IMR-90 (cell line): Measurements from ENCODE around the gene NAA50. TPM values are rescaled to one million over a fixed set of nuclear protein-coding genes. Genes with fewer than 3 reads are reported as not detected.

Source experiments
- ATAC-seq: fragments of 200-7000 bp; cut with Tn5 transposase; 2 replicates; pipeline ENCODE4 v1.9.1; 2020; ENCODE audit warnings: low read depth, mild to moderate bottlenecking, moderate library complexity
- BruUV-seq: library from RNA; stranded (reverse); fragments of 400-500 nt; replicated peaks from 2 replicates; lab custom pipeline; 2021; lab: Mats Ljungman, UMichigan
- CTCF ChIA-PET: fragments of 300-600 bp; formaldehyde crosslinking; extraction: SDS; loops from one replicate; lab custom pipeline; 2021; ENCODE audit warnings: antibody characterized with exemption; lab: Yijun Ruan, JAX
- POLR2A ChIA-PET: fragments of 300-600 bp; sonication (Branson Sonifier 250); formaldehyde crosslinking; loops from one replicate; lab custom pipeline; 2022; ENCODE audit warnings: antibody characterized with exemption; ENCODE audit not compliant: unreplicated experiment; lab: Charles Lee
- DNase-seq: peaks from one replicate; pipeline ENCODE4 v3.0.0; 2013
- H2AFZ ChIP-seq: replicated peaks from 2 replicates; pipeline ENCODE3; 2013; ENCODE audit warnings: low read length, mild to moderate bottlenecking; ENCODE audit not compliant: poor library complexity
- H2AK5ac ChIP-seq: 2 replicates; pipeline ENCODE4 v1.6.1; 2013; ENCODE audit warnings: low read depth, low read length, inconsistent platforms
- H2AK9ac ChIP-seq: replicated peaks from 2 replicates; pipeline ENCODE3; 2013; ENCODE audit warnings: mild to moderate bottlenecking, low read depth, low read length, moderate library complexity; ENCODE audit not compliant: poor library complexity
- H2BK120ac ChIP-seq: 2 replicates; pipeline ENCODE4 v1.6.1; 2013; ENCODE audit warnings: low read depth, low read length, inconsistent platforms
- H2BK15ac ChIP-seq: 3 replicates; pipeline ENCODE4 v1.6.1; 2013; ENCODE audit warnings: low read depth, low read length, inconsistent platforms
- H2BK20ac ChIP-seq: 2 replicates; pipeline ENCODE4 v1.6.1; 2013; ENCODE audit warnings: low read depth, mild to moderate bottlenecking, inconsistent platforms, low read length, moderate library complexity
- H2BK5ac ChIP-seq: 2 replicates; pipeline ENCODE4 v1.6.1; 2013; ENCODE audit warnings: mild to moderate bottlenecking, low read depth, low read length, inconsistent platforms; ENCODE audit not compliant: poor library complexity, severe bottlenecking
- H3K14ac ChIP-seq: replicated peaks from 2 replicates; pipeline ENCODE4 v1.6.1; 2013; ENCODE audit warnings: low read depth, low read length, inconsistent platforms
- H3K18ac ChIP-seq: 2 replicates; pipeline ENCODE4 v1.6.1; 2013; ENCODE audit warnings: low read depth, low read length, control low read depth
- H3K23ac ChIP-seq: 2 replicates; pipeline ENCODE4 v1.6.1; 2013; ENCODE audit warnings: low read depth, low read length, inconsistent platforms
- H3K27ac ChIP-seq: 2 replicates; pipeline ENCODE4 v1.5.1; 2013; ENCODE audit warnings: mild to moderate bottlenecking, control low read depth, low read length; ENCODE audit not compliant: insufficient read depth
- H3K27me3 ChIP-seq: 2 replicates; pipeline ENCODE4 v1.6.1; 2013; ENCODE audit warnings: low read length; ENCODE audit not compliant: control insufficient read depth, insufficient read depth
- H3K36me3 ChIP-seq: 2 replicates; pipeline ENCODE4 v1.6.1; 2013; ENCODE audit warnings: low read length, mixed read lengths; ENCODE audit not compliant: control insufficient read depth, insufficient read depth
- H3K4ac ChIP-seq: 2 replicates; pipeline ENCODE4 v1.6.1; 2013; ENCODE audit warnings: low read depth, low read length, inconsistent platforms
- H3K4me1 ChIP-seq: 2 replicates; pipeline ENCODE4 v1.6.1; 2013; ENCODE audit warnings: low read length, mixed read lengths; ENCODE audit not compliant: control insufficient read depth, insufficient read depth
- H3K4me2 ChIP-seq: 2 replicates; pipeline ENCODE4 v1.6.1; 2013; ENCODE audit warnings: low read depth, mild to moderate bottlenecking, control low read depth, low read length, moderate library complexity
- H3K4me3 ChIP-seq: 2 replicates; pipeline ENCODE4 v1.5.1; 2013; ENCODE audit warnings: low read depth, mild to moderate bottlenecking, control low read depth, low read length, moderate library complexity; ENCODE audit not compliant: insufficient read depth
- H3K56ac ChIP-seq: 2 replicates; pipeline ENCODE4 v1.6.1; 2013; ENCODE audit warnings: low read length, inconsistent platforms; ENCODE audit not compliant: insufficient read depth; ENCODE audit errors: extremely low read depth
- H3K79me1 ChIP-seq, 2 experiments: 2 replicates each; pipeline ENCODE4 v1.6.1; 2013; ENCODE audit warnings: low read length in 2 of 2, inconsistent platforms in 1 of 2, low read depth in 1 of 2
- H3K9ac ChIP-seq: 2 replicates; pipeline ENCODE4 v1.6.1; 2013; ENCODE audit warnings: low read depth, low read length, control low read depth
- H3K9me1 ChIP-seq: 2 replicates; pipeline ENCODE4 v1.6.1; 2013; ENCODE audit warnings: low read length, inconsistent platforms; ENCODE audit not compliant: insufficient read depth
- H3K9me3 ChIP-seq: 2 replicates; pipeline ENCODE4 v1.6.1; 2013; ENCODE audit warnings: low read length; ENCODE audit not compliant: control insufficient read depth, insufficient read depth
- H4K20me1 ChIP-seq: 2 replicates; pipeline ENCODE4 v1.6.1; 2013; ENCODE audit warnings: low read length, inconsistent platforms; ENCODE audit not compliant: insufficient read depth
- H4K5ac ChIP-seq: 2 replicates; pipeline ENCODE4 v1.6.1; 2013; ENCODE audit warnings: mild to moderate bottlenecking, low read depth, low read length, control low read depth
- H4K8ac ChIP-seq, 2 experiments: 2 replicates each; pipeline ENCODE4 v1.6.1; 2013; ENCODE audit warnings: low read depth in 2 of 2, low read length in 2 of 2, control low read depth in 1 of 2, inconsistent platforms in 1 of 2
- H4K91ac ChIP-seq: 2 replicates; pipeline ENCODE4 v1.6.1; 2013; ENCODE audit warnings: low read depth, low read length, inconsistent platforms; ENCODE audit not compliant: insufficient read depth
- BHLHE40 ChIP-seq: fragments of 150-350 bp; IDR thresholded peaks from 2 replicates; pipeline ENCODE4 v1.6.1; 2016; ENCODE audit warnings: mild to moderate bottlenecking, low read depth, low read length
- CEBPB ChIP-seq: IDR thresholded peaks from 2 replicates; pipeline ENCODE4 v1.6.1; 2012; ENCODE audit warnings: low read depth, low read length, improper control_type of control experiment
- CHD1 ChIP-seq: IDR thresholded peaks from 2 replicates; pipeline ENCODE4 v1.6.1; 2012; ENCODE audit warnings: low read depth, low read length, improper control_type of control experiment
- FOS ChIP-seq: fragments of 150-350 bp; IDR thresholded peaks from 2 replicates; pipeline ENCODE4 v1.6.1; 2016; ENCODE audit warnings: low read depth, low read length
- MXI1 ChIP-seq: IDR thresholded peaks from 2 replicates; pipeline ENCODE4 v1.6.1; 2012; ENCODE audit warnings: low read depth, mild to moderate bottlenecking, low read length, moderate library complexity, borderline replicate concordance
- NFE2L2 ChIP-seq: fragments of 150-350 bp; IDR thresholded peaks from 2 replicates; pipeline ENCODE4 v1.6.1; 2016; ENCODE audit warnings: low read depth, mild to moderate bottlenecking, low read length
- POLR2A ChIP-seq: IDR thresholded peaks from 2 replicates; pipeline ENCODE4 v1.6.1; 2012; ENCODE audit warnings: mild to moderate bottlenecking, low read depth, low read length
- RAD21 ChIP-seq: IDR thresholded peaks from 2 replicates; pipeline ENCODE4 v1.6.1; 2012; ENCODE audit warnings: low read length, improper control_type of control experiment
- RCOR1 ChIP-seq: IDR thresholded peaks from 2 replicates; pipeline ENCODE4 v1.6.1; 2012; ENCODE audit warnings: mild to moderate bottlenecking, low read length, improper control_type of control experiment; ENCODE audit not compliant: insufficient replicate concordance
- RFX5 ChIP-seq: IDR thresholded peaks from 2 replicates; pipeline ENCODE4 v1.8.0; 2012; ENCODE audit warnings: low read depth, mild to moderate bottlenecking, low read length, moderate library complexity
- SMC3 ChIP-seq: fragments of 150-350 bp; IDR thresholded peaks from 2 replicates; pipeline ENCODE4 v1.6.1; 2016; ENCODE audit warnings: low read depth, mild to moderate bottlenecking, antibody characterized with exemption, low read length, moderate library complexity
- WGBS, 2 experiments: methylation state at CpG; one replicate each; pipeline versions ENCODE4 v1.1.5 to v1.1.7; 2013; ENCODE audit warnings: missing lambda C conversion rate in 2 of 2; ENCODE audit not compliant: insufficient read length in 1 of 2; ENCODE audit errors: extremely low coverage in 2 of 2; 5-methylcytosine and 5-hydroxymethylcytosine counted together
- dilution Hi-C: fragments of 300-500 bp; cut with HindIII; formaldehyde crosslinking; loops from one replicate; pipeline ENCODE4 v1.14.3; 2018; ENCODE audit warnings: low sequenced_read_pairs; ENCODE audit not compliant: unreplicated experiment
- in situ Hi-C: fragments of 300-500 bp; cut with MboI; formaldehyde crosslinking; loops from 3 replicates; pipeline ENCODE4 v1.14.3; 2019; ENCODE audit warnings: low sequenced_read_pairs, inconsistent platforms, mixed read lengths
- intact Hi-C: fragments of 100-400 bp; cut with micrococcal nuclease; formaldehyde crosslinking; loops from 2 replicates; pipeline ENCODE4 v1.10.0; 2022
- polyA plus RNA-seq, 3 experiments: library from polyadenylated mRNA; depleted of rRNA; stranded (reverse); fragments of >200 nt; gene quantifications; 2 replicates each; pipeline ENCODE4 v1.2.3, GENCODE V29; 2012; ENCODE audit warnings: low replicate concordance in 1 of 3
- total RNA-seq: library from RNA; depleted of rRNA; stranded (reverse); fragments of >200 nt; gene quantifications from 2 replicates; pipeline ENCODE4 v1.2.3, GENCODE V29; 2012
- TF ChIP-seq, protein P1 (sequence below): conservative IDR thresholded peaks from 2 replicates; pipeline ENCODE4 v1.5.1; 2012; ENCODE audit warnings: mild to moderate bottlenecking, low read depth, low read length, improper control_type of control experiment

NAA50 gene
- total and polyA plus RNA-seq, 2 of the 4 experiments (the other 2 are of a cell fraction): 42.4 to 125 TPM

DNA sequence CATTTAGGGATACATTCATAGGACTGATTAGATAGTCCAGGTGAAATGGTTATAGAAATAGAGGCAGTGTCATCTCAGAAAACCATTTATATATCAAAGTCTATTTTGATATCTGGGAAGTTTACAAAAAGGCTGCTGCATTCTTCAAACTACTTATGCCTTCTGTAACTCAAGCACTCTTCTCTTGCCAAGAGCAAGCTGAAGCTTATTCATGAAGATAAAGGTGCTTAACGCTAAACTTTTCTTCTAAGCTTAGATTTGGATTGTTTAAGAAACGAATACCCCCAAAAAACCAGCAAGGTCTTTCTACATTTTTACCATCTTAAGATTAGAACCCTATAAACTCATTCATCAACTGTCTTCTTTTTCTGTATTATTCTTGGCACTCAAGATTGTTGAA, 26.3 kb downstream of the NAA50 start:
- H3K4ac ChIP-seq: no peak overlapping the region
- no peak overlapping the region for H3K23ac ChIP-seq
- H3K4me2 ChIP-seq: no peak overlapping the region
- in situ Hi-C loops (no loop called here), intact Hi-C loops (no loop called here), dilution Hi-C loops (no loop called here)
- CTCF ChIA-PET: interaction anchor here (0.6 to 0.7 kb wide), 3 partner anchors 9 to 21 kb away, joined by 3 to 4 read pairs (median 3); no protein-coding TSS in a partner anchor
- no peak overlapping the region for H3K9ac ChIP-seq
- H3K36me3 ChIP-seq: peaks cover 18% of the 10 kb centered on the region
- H4K91ac ChIP-seq: no peak overlapping the region
- no peak overlapping the region for H4K8ac ChIP-seq
- TF ChIP-seq RAD21: no peak
- no peak for TF ChIP-seq NFE2L2
- TF ChIP-seq CEBPB: no peak
- TF ChIP-seq FOS: no peak
- TF ChIP-seq CHD1: no peak
- TF ChIP-seq MXI1: no peak
- no peak for TF ChIP-seq SMC3
- no peak for TF ChIP-seq RCOR1
- no peak for TF ChIP-seq RFX5
- TF ChIP-seq, protein P1, sequence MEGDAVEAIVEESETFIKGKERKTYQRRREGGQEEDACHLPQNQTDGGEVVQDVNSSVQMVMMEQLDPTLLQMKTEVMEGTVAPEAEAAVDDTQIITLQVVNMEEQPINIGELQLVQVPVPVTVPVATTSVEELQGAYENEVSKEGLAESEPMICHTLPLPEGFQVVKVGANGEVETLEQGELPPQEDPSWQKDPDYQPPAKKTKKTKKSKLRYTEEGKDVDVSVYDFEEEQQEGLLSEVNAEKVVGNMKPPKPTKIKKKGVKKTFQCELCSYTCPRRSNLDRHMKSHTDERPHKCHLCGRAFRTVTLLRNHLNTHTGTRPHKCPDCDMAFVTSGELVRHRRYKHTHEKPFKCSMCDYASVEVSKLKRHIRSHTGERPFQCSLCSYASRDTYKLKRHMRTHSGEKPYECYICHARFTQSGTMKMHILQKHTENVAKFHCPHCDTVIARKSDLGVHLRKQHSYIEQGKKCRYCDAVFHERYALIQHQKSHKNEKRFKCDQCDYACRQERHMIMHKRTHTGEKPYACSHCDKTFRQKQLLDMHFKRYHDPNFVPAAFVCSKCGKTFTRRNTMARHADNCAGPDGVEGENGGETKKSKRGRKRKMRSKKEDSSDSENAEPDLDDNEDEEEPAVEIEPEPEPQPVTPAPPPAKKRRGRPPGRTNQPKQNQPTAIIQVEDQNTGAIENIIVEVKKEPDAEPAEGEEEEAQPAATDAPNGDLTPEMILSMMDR: no peak
- TF ChIP-seq BHLHE40: no peak
- no peak for TF ChIP-seq POLR2A
- no peak overlapping the region for H3K4me3 ChIP-seq
- no peak overlapping the region for H2BK120ac ChIP-seq
- H4K5ac ChIP-seq: no peak overlapping the region
- H2BK15ac ChIP-seq: no peak overlapping the region
- no peak overlapping the region for H2AFZ ChIP-seq
- no peaks in the 10 kb centered on the region for H3K4me1 ChIP-seq
- H3K27ac ChIP-seq: no peak overlapping the region
- H3K9me3 ChIP-seq: no peaks in the 10 kb centered on the region
- DNase-seq (no peak), ATAC-seq (no peak)
- no peak overlapping the region for H2AK5ac ChIP-seq
- H4K20me1 ChIP-seq: peaks cover 11% of the 10 kb centered on the region; the same call in 1 of the 2 replicates
- H2BK5ac ChIP-seq: no peak overlapping the region
- POLR2A ChIA-PET: no interaction called here
- H3K9me1 ChIP-seq: peaks cover 5% of the 10 kb centered on the region
- H3K56ac ChIP-seq: no peak overlapping the region
- no CpG with 5 or more reads among the region's 2 CpGs for WGBS, 2 experiments
- no peak overlapping the region for H2AK9ac ChIP-seq
- no peak overlapping the region for H2BK20ac ChIP-seq
- TSS peak; percentile 50 for BruUV-seq
- no peak overlapping the region for H3K18ac ChIP-seq
- no peaks in the 10 kb centered on the region for H3K27me3 ChIP-seq
- no peak overlapping the region for H3K14ac ChIP-seq
- H3K79me1 ChIP-seq: peaks cover 5 to 19% of the 10 kb centered on the region in 2 experiments
